A673 (cell line): Measurements from ENCODE around the gene CENPF. TPM values are rescaled to one million over a fixed set of nuclear protein-coding genes. Genes with fewer than 3 reads are reported as not detected.
"Not testable (repeated sequence)": the region's sequence is repeated elsewhere in the genome, so short reads cannot be mapped to it uniquely, and the experiment has no call there.

Experiments used
- BruUV-seq: library from RNA; stranded (reverse); fragments of 400-500 nt; replicated peaks from 2 replicates; lab custom pipeline; 2021; lab: Mats Ljungman, UMichigan
- CTCF ChIA-PET: fragments of 300-600 bp; sonication (Branson Sonifier 250); formaldehyde crosslinking; loops from one replicate; lab custom pipeline; 2022; ENCODE audit warnings: antibody characterized with exemption; lab: Charles Lee
- POLR2A ChIA-PET: fragments of 300-600 bp; sonication (Branson Sonifier 250); formaldehyde crosslinking; loops from one replicate; lab custom pipeline; 2022; ENCODE audit warnings: antibody characterized with exemption; ENCODE audit not compliant: low non-redundant PET; lab: Charles Lee
- DNase-seq: peaks from one replicate; pipeline ENCODE4 v3.0.0-alpha.2; 2015; ENCODE audit warnings: low spot score
- H3K27ac ChIP-seq: fragments of 200-600 bp; sonication (generic); 2 replicates; pipeline ENCODE4 v1.5.1; 2016; ENCODE audit warnings: mixed run types, low read depth, mild to moderate bottlenecking, mixed read lengths, antibody characterized with exemption, low read length; ENCODE audit not compliant: poor library complexity, severe bottlenecking
- H3K27me3 ChIP-seq: fragments of 200-600 bp; sonication (generic); replicated peaks from 2 replicates; pipeline ENCODE4 v1.6.1; 2017; ENCODE audit warnings: mixed run types, low read depth, mild to moderate bottlenecking, mixed read lengths, antibody characterized with exemption, low read length; ENCODE audit not compliant: insufficient read depth, poor library complexity
- H3K36me3 ChIP-seq: fragments of 200-600 bp; sonication (generic); 2 replicates; pipeline ENCODE4 v1.6.1; 2016; ENCODE audit warnings: mixed run types, mild to moderate bottlenecking, mixed read lengths, antibody characterized with exemption, low read length; ENCODE audit not compliant: insufficient read depth, poor library complexity, severe bottlenecking
- H3K4me1 ChIP-seq: fragments of 200-600 bp; sonication (generic); 2 replicates; pipeline ENCODE4 v1.6.1; 2017; ENCODE audit warnings: mixed run types, mild to moderate bottlenecking, mixed read lengths, antibody characterized with exemption, low read length; ENCODE audit not compliant: insufficient read depth, poor library complexity, severe bottlenecking
- H3K4me3 ChIP-seq: fragments of 200-600 bp; sonication (generic); 2 replicates; pipeline ENCODE4 v1.5.1; 2016; ENCODE audit warnings: low read depth, mixed run types, mild to moderate bottlenecking, mixed read lengths, low read length; ENCODE audit not compliant: poor library complexity, severe bottlenecking
- H3K9me3 ChIP-seq: fragments of 200-600 bp; sonication (generic); 2 replicates; pipeline ENCODE4 v1.6.1; 2016; ENCODE audit warnings: mixed run types, low read depth, mild to moderate bottlenecking, mixed read lengths, antibody characterized with exemption, low read length; ENCODE audit not compliant: poor library complexity, severe bottlenecking
- CTCF ChIP-seq: fragments of 300-800, 200-600 bp; sonication (generic); conservative IDR thresholded peaks from 2 replicates; pipeline ENCODE4 v1.5.1; 2017; ENCODE audit warnings: low read depth, mild to moderate bottlenecking, antibody characterized with exemption, low read length, moderate library complexity, mixed read lengths
- EZH2 ChIP-seq: fragments of 200-600 bp; sonication (generic); IDR thresholded peaks from 2 replicates; pipeline ENCODE4 v1.6.1; 2017; ENCODE audit warnings: borderline replicate concordance, low read depth, mild to moderate bottlenecking, mixed read lengths, antibody characterized with exemption, low read length; ENCODE audit not compliant: poor library complexity, severe bottlenecking
- intact Hi-C: fragments of 100-400 bp; cut with micrococcal nuclease; formaldehyde crosslinking; loops from one replicate; pipeline ENCODE4 v1.10.0; 2022; ENCODE audit not compliant: unreplicated experiment
- total RNA-seq: library from RNA; stranded (reverse); gene quantifications from 2 replicates; pipeline ENCODE4 v1.2.3, GENCODE V29; 2021

Gene CENPF
- total RNA-seq, 1 experiment from 2014 or later = 273 TPM

- intact Hi-C loops = no loop called here
- H3K36me3 ChIP-seq = no peaks in the 10 kb centered on the region
- ChIA-PET POLR2A (no interaction called here), CTCF (no interaction called here)
- H3K27ac ChIP-seq = peak overlapping the region; percentile 41
- BruUV-seq = no TSS peak
- DNase-seq = no peak
- H3K4me1 ChIP-seq = peaks cover 28% of the 10 kb centered on the region
- H3K9me3 ChIP-seq = peaks cover 16% of the 10 kb centered on the region
- H3K27me3 ChIP-seq = no peaks in the 10 kb centered on the region
- H3K4me3 ChIP-seq = no peak overlapping the region
- TF ChIP-seq CTCF (no peak), EZH2 (no peak)
These were observed 28.2 kb upstream of the CENPF start for GRCh38 chr1:214574598-214575411.

- H3K36me3 ChIP-seq, H3K4me3 ChIP-seq, H3K27me3 ChIP-seq, POLR2A ChIA-PET, DNase-seq, H3K27ac ChIP-seq, CTCF ChIA-PET, BruUV-seq, intact Hi-C loops: not testable (repeated sequence)
- Histone ChIP-seq H3K4me1 (peaks cover 31% of the 10 kb centered on the region), H3K9me3 (peaks cover 16% of the 10 kb centered on the region)
These were observed 26.9 kb upstream of the CENPF start for GRCh38 chr1:214576120-214576519.

- Histone ChIP-seq H3K4me3 (no peak overlapping the region), H3K4me1 (peaks cover 42% of the 10 kb centered on the region), H3K9me3 (peaks cover 16% of the 10 kb centered on the region), H3K27ac (no peak overlapping the region), H3K36me3 (no peaks in the 10 kb centered on the region), H3K27me3 (no peaks in the 10 kb centered on the region)
- DNase-seq = no peak
- ChIA-PET POLR2A (interaction anchor here (0.6 kb wide), 1 partner anchor 104 kb away, joined by 6 read pairs; no protein-coding TSS in a partner anchor), CTCF (no interaction called here)
- no TSS peak for BruUV-seq
- no peak for TF ChIP-seq EZH2
- TF ChIP-seq CTCF = no peak
- intact Hi-C loops = no loop called here
These were observed 23.8 kb upstream of the CENPF start for GRCh38 chr1:214579183-214579582.
